ENCODE data around the gene TP53RK. TPM values are rescaled to one million over a fixed set of nuclear protein-coding genes. Genes with fewer than 3 reads are reported as not detected.

TP53RK gene
- total RNA-seq, 1 donor from 2014 or later: 13.3 TPM

GRCh38 chr20:46635514-46636136, 53.6 kb downstream of the TP53RK start:
- ATAC-seq: no peak
- intact Hi-C loops (cut with DNase I): no loop called here
- Histone ChIP-seq H3K27ac (no peak overlapping the region), H3K9me3 (no peaks in the 10 kb centered on the region), H3K27me3 (no peaks in the 10 kb centered on the region), H3K36me3 (no peaks in the 10 kb centered on the region), H3K4me3 (no peak overlapping the region), H3K4me1 (no peaks in the 10 kb centered on the region)
- TF ChIP-seq, protein P1, sequence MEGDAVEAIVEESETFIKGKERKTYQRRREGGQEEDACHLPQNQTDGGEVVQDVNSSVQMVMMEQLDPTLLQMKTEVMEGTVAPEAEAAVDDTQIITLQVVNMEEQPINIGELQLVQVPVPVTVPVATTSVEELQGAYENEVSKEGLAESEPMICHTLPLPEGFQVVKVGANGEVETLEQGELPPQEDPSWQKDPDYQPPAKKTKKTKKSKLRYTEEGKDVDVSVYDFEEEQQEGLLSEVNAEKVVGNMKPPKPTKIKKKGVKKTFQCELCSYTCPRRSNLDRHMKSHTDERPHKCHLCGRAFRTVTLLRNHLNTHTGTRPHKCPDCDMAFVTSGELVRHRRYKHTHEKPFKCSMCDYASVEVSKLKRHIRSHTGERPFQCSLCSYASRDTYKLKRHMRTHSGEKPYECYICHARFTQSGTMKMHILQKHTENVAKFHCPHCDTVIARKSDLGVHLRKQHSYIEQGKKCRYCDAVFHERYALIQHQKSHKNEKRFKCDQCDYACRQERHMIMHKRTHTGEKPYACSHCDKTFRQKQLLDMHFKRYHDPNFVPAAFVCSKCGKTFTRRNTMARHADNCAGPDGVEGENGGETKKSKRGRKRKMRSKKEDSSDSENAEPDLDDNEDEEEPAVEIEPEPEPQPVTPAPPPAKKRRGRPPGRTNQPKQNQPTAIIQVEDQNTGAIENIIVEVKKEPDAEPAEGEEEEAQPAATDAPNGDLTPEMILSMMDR (IDR thresholded peaks at IDR 0.05): no peak
- DNase-seq: no peak

DNA sequence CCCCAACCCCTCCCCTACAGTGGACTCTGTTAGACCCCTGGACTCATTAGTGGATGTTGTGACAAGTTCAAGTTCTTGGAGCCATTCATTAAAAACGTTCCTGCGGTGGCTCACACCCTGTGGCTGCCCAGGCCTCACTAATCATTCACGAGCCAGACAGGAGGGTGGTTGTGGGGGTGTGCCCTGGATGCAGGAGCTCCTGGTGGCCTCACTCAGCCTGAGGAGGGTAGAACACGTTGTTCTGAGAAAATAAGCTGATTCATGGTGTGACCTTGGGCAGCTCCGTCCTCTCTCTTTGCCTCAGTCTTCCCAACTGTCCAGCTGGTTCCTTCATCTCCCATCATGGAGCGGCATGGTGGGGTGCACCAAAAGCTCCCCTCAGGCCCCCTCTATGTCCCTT, 54.7 kb downstream of the TP53RK start:
- H3K36me3 ChIP-seq: no peaks in the 10 kb centered on the region
- no peaks in the 10 kb centered on the region for H3K9me3 ChIP-seq
- H3K27ac ChIP-seq: no peak overlapping the region
- H3K27me3 ChIP-seq: no peaks in the 10 kb centered on the region
- H3K4me1 ChIP-seq: no peaks in the 10 kb centered on the region
- intact Hi-C loops (cut with DNase I): no loop called here
- H3K4me3 ChIP-seq: no peak overlapping the region
- DNase-seq: no peak
- TF ChIP-seq, protein P1 (IDR thresholded peaks at IDR 0.05): no peak
- ATAC-seq: no peak

Other genes starting within 250 kb of the TP53RK start
- gene ZNF334, start 175.9 kb downstream of the TP53RK start, total RNA-seq: 3.0 TPM
- gene OCSTAMP, start 138.8 kb downstream of the TP53RK start, total RNA-seq: 0.43 TPM
- 1.6 TPM for gene SLC13A3, start 38.0 kb downstream of the TP53RK start, total RNA-seq
- gene SLC2A10, start 20.2 kb upstream of the TP53RK start, total RNA-seq: 17.7 TPM
- gene EYA2, start 205.4 kb upstream of the TP53RK start, total RNA-seq: 1.8 TPM